ENCODE measurements around the gene GTSE1.

Gene GTSE1

DNA sequence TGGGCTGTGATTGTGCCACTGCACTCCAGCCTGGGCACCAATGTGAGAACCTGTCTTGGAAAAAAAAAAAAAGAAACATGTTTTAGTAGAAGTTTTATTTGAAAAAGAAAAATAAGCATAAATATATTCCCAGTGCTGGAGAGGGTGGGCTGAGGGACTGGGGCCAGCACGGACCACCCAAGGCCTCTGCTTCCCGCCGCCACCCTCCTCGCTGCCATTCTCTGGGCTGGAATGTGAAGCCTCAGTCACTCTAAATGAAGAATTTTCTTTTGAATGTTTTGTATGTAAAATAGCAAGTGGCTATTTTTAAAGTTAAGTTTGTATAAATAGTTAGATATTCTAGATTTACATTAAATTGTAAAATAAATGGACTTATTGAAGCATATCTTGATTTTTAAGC, 33.8 kb downstream of the GTSE1 start:
- DNase-seq = no peak

DNA sequence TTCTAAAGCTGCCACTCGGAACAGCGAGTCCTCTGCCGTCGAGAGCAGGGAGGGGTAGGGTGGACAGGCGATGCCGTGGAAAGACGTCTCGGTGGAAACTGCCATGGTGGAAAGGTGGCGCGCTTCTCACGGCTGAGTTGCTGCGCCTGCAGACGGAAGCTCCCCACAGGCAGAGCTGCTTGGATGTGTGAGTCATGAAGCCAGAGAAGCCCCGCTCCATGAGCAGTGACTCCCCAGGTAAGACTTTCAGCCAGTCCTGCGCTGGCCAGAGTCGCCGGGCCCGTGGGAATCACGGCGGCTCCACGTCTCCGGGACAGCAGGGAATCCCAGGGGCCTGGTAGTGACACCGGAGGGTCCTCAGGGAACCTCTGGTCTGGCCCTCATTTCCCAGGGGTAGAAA, 34.8 kb downstream of the GTSE1 start:
- no peak for DNase-seq

DNA sequence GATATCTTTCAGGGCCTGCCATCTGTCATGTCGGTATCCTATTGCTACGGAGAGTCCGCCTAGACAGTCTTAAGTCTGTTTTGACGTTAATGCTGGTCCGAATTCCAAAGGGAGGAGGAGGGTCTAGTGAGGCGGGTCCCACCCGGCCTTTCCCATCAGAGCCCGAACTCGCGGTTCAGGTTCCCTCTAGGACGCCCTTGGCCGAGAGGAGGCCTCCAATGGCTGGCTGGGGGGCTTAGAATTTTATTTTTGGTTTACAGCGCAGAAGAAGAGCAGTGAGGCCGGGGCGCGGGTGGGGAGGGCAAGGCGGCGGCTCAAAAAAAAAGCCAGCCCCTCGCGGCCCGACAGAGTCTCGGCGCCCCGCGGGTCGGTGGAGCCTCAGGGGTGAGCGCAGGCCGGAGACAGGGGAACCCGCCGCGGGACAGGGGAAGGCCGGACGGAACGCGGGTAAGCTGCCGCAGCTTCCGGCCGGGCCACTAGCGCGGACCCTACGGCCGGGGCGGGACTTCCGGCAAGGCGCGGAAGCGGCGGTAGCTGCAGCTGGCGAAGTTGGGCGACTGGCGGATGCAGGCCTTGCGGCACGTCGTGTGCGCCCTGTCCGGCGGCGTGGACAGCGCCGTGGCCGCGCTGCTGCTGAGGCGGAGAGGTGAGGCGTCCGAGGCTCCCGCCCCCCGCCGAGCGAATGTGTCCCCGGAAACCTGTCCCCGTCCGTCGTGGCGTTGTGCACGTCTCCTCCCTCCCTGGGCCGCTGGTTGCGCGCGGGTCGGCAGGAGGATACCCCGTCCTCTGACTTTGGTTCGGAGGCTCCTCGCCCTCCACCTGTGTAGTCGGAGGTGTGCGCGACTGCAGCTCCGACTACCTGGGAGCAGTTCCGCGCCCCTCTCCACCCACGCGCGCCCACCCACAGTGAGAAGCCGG, 38.8 kb downstream of the GTSE1 start, which contains the start of gene TRMU:
TSS of gene TRMU (plus strand) at position 514 of the 918 bp plus-strand sequence. CDS start at position 565, 51 bp downstream.
- peak; percentile 85 for DNase-seq

GRCh38 chr22:46336119-46337078, 39.7 kb downstream of the GTSE1 start:
- DNase-seq = peak; percentile 38

GRCh38 chr22:46337870-46338269, 41.2 kb downstream of the GTSE1 start:
- DNase-seq = no peak

GRCh38 chr22:46338636-46339035, 42.0 kb downstream of the GTSE1 start:
- no peak for DNase-seq

- no peak for DNase-seq
These were observed 43.3 kb downstream of the GTSE1 start for GRCh38 chr22:46339956-46340355.

- DNase-seq = no peak
These were observed 44.0 kb downstream of the GTSE1 start for GRCh38 chr22:46340676-46341075.

DNA sequence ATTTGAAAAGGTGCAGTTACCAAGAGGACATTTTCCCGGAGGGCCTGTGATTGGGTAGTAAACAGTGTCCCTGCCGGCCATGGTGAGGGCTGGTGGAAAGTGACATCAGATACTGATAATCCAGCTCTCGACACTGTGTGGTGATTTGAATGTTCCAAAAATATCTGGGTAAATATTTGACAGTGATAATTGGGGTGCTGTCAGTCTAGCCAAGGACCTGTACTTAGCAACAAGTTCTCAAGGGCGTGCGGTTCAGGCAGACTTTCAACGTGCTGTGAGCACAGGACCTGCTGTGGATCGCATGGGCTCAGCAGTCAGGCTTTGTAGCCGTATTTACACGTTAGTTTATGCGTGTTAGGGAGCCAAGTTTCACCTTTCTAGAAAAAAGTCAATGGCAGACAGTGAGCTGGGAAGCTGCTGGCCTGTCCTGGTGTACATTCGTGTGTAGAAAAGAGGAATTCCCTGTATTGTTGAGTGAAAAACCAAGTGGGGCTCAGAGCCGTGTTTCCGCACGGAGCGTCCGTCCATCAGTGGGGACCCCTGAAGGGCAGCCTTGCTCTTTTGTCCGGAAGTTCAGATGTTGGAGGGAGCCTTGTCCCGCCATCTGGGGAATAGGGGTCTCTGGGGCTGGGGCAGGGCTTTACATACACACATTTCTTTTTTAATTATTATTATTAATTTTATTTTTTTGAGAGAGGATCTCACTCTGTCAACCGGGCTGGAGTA, 50.2 kb downstream of the GTSE1 start:
- no peak for DNase-seq

GRCh38 chr22:46347646-46348045, 51.0 kb downstream of the GTSE1 start:
- DNase-seq = no peak

DNA sequence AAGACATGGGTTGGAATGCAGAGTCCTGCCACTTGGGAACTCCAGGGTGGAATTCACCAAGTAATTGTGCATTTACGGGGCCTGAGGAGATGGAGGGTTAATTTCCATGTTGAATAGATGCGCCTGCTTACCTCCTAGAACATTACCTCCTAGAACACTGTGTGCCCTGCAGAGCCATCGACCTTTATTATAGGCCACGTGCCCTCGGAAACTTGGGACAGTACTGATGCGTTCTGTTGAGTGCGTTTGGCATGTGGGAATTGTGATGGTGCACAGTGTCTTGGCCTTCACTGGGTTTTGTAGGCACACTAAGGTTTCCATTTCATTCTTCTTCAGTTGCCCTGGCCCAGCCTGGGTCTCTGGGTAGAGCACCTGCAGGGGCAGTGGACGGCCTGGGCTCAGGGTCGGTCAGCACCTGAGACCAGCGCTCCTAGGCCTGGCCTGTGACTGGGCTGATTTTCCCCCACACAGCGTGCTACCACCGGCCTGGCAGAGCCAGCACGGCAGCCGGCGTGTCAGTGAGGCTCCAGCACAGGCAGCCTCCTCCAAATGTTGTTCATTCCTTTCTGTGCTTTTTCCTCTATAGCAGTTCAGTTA, 51.5 kb downstream of the GTSE1 start:
- DNase-seq = no peak

DNA sequence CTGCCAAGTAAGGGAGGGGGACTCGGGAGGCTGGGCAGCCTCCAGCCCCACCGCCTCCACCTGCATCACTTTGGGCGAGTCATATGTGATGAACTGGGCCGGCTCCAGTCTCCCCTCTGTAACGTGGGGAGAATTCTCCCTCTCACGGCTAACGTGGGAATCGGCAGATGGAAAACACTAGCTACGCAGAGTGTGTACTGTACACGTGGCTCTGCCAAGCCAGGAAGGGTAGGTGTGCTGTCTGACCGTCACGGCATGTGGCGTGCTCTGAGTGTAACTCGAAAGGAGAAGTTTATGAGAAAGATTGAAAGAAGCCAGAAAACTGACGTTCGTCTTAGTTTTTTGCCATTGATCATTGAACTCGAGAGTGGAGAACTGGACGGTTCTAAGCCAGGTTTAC, 52.6 kb downstream of the GTSE1 start:
- DNase-seq = no peak

DNA sequence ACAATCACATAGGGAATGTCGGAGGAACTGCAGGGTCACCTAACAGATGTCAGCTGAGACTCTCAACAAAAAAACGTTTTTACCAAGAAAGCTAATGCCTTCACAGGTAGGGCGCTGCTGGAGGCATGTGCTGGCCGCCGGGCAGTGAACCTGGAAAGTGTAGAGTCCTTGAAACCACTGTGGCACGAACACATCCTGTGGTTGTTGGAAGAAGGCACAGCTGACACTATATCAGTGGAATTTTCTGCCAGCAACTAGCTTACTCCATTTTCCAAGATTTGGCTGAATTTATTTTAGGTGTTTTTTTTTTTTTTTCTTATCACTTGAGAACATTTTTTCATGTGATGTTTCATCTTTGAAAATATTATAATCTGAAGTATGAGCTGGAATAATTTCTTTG, 53.0 kb downstream of the GTSE1 start:
- no peak for DNase-seq

DNA sequence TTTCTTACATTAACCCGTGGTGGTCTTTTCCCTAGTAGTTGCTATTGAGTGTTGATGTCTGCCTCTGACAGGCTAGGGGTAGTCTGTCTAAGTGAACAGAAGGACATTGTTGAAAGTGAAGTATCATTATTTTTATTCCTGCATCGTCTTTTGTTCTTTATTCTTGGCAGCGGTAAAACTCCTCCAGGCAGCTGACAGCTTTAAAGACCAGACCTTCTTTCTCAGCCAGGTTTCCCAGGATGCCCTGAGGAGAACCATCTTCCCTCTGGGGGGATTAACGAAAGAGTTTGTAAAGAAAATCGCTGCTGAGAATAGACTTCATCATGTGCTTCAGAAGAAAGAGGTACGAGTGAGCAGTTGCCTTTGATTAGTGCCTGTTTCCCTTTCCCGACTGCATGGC, 53.5 kb downstream of the GTSE1 start:
- no peak for DNase-seq

DNA sequence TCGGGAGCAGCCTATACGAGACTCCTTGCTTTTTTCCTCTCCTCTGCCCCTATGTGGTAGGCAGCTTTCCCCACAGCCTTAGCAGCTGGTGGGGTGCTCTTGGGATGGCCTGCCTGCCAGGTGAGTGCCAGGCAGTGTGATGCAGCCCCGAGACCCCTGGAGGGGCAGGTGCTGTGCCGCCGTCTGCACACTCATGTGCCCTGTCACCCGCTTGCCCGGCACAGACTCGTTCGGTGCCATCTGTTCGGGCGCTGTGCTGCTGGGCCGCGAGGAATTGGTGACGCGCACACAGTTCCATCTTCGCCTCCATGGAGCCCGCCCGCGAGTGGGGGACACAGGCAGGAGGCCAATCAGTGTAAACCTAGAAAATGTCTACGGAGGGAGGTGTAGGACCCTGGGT, 54.0 kb downstream of the GTSE1 start:
- DNase-seq = no peak

GRCh38 chr22:46351131-46351735, 54.6 kb downstream of the GTSE1 start:
- no peak for DNase-seq

DNA sequence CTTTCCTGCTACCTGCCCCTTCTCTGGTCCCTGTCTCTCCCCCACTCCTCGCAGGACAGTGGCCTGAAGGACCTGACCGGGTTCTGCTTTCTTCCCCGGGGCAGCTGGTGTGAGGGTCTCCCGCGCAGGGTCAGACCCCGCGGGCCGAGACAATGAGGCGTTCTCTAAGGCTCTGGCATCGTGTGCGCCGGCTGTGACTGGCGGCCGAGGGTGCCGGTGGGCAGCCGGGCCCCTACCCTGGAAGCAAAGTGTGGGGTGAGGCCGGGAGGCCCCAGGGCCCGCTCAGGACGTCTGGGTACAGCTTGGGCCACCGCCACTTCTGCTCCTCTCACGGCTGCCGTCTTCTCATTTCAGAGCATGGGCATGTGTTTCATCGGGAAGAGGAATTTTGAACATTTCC, 55.1 kb downstream of the GTSE1 start:
- DNase-seq = no peak

GRCh38 chr22:46352276-46352675, 55.6 kb downstream of the GTSE1 start:
- DNase-seq = no peak

DNA sequence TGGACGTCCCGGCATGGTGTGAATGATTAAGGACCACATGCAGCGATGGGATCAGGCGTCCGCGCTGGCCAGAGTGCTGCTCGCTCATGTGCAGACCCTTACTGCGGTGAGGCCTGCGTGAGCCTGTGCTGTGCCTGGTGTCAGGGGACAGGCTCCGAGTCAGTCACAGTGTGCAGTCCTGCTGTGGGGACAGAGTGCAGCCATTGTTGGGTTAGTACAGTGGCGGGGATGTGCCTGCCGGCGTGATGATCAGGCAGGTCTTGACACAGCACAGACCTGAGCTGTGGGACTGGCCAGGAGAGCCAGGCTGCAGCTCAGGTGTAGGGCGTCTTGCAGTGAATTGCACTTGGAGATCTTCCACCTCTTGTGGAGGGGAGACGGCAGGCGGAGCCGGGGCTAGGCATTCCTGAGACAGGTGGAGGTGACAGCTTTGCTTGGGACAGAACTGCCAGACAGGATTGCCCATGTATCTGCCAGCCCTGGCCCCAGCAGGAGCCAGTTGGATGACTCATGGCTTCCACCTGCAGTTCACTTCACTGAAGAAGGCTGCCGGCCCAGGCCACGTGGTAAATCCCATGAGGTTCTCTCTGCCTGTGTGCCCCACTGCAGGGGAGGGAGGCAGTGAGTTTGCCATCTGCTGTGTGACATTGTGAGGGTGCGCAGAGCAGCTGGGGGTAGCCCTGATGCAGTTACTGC, 56.2 kb downstream of the GTSE1 start:
- no peak for DNase-seq

DNA sequence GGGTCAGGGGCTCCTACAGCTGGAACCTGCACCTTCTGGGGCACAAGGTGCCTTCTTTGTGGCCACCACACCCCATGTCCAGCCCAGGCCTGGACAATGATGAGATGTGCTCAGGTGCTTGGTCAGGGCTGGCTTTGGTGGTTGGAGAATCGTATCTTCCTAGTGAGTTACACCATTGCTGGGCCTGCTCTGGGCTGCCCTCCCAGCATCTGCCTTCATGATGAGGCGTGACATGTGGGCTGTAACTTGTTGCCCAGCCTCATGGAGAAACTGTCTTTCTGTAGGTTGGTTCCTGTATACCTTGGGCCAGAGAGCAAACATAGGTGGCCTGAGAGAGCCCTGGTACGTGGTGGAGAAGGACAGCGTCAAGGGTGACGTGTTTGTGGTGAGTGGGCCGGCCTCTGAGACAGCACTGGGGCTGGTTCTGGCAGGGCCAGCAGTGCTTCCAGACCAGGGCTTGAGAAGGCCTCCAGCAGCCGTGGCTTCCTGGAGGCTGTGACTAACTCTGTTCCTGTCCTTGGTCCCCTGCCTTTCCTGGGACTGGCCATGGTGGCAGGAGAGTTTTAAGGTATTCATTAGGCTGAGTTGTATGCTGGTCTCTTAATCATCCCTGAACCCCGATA, 56.9 kb downstream of the GTSE1 start:
- no peak for DNase-seq

Data from stimulated activated CD8-positive, alpha-beta memory T cell treated with anti-CD3 and anti-CD28 coated beads, Interleukin-4, amount 100 ng/mL, for 48 hours (primary cell).